ENCODE results near the gene MMP13.
"Not testable (repeated sequence)": the region's sequence is repeated elsewhere in the genome, so short reads cannot be mapped to it uniquely, and the experiment has no call there.

Gene MMP13

GRCh38 chr11:102915044-102915375 is 40.5 kb downstream of the MMP13 start:
- TF ChIP-seq CTCF (IDR thresholded peaks at IDR 0.05) (peak; percentile 42), ZFX (IDR thresholded peaks at IDR 0.05; ENCODE audit: borderline replicate concordance) (no peak)
- no peak overlapping the region for H3K27ac ChIP-seq

- peak; percentile 72 for TF ChIP-seq CTCF (IDR thresholded peaks at IDR 0.05)
- no peak for TF ChIP-seq ZFX (IDR thresholded peaks at IDR 0.05; ENCODE audit: borderline replicate concordance)
- no peak overlapping the region for H3K27ac ChIP-seq
These were observed 41.1 kb downstream of the MMP13 start for GRCh38 chr11:102914238-102915043.

- H3K27ac ChIP-seq, result no peak overlapping the region
- no peak for TF ChIP-seq ZFX (IDR thresholded peaks at IDR 0.05; ENCODE audit: borderline replicate concordance)
- no peak for TF ChIP-seq CTCF (IDR thresholded peaks at IDR 0.05)
These were observed 43.1 kb downstream of the MMP13 start for GRCh38 chr11:102912482-102912830.

- TF ChIP-seq CTCF (IDR thresholded peaks at IDR 0.05) (no peak), ZFX (IDR thresholded peaks at IDR 0.05; ENCODE audit: borderline replicate concordance) (no peak)
- no peak overlapping the region for H3K27ac ChIP-seq
These were observed 43.6 kb downstream of the MMP13 start for GRCh38 chr11:102911758-102912481.

- not testable (repeated sequence) for H3K27ac ChIP-seq
These were observed 49.7 kb downstream of the MMP13 start for GRCh38 chr11:102905848-102906247.

GRCh38 chr11:102903895-102904294 is 51.6 kb downstream of the MMP13 start:
- not testable (repeated sequence) for H3K27ac ChIP-seq

- no peak for TF ChIP-seq ZFX (IDR thresholded peaks at IDR 0.05; ENCODE audit: borderline replicate concordance)
- TF ChIP-seq CTCF (IDR thresholded peaks at IDR 0.05), result no peak
- H3K27ac ChIP-seq, result no peak overlapping the region
These were observed 55.2 kb downstream of the MMP13 start for GRCh38 chr11:102900346-102900745.

Data from 22Rv1 (cell line).